Lung (tissue), 12 donors: Measurements from ENCODE around the gene TRIP6. TPM values are rescaled to one million over a fixed set of nuclear protein-coding genes. Genes with fewer than 3 reads are reported as not detected.
"Not testable (repeated sequence)": the region's sequence is repeated elsewhere in the genome, so short reads cannot be mapped to it uniquely, and the experiment has no call there.

Experiments used
- ATAC-seq: fragments of 200-7000 bp; cut with Tn5 transposase; one replicate; pipeline ENCODE4 v1.9.1; 2020; ENCODE audit warnings: moderate number of reproducible peaks; ENCODE audit not compliant: insufficient read depth, low FRiP score
- DNase-seq, 3 donors: peaks; one replicate each; pipeline ENCODE4 v3.0.0-alpha.2; 2013 to 2017
- H3K27ac ChIP-seq, 2 donors: one replicate each; pipeline ENCODE4 v1.5.1; 2013; ENCODE audit warnings: mild to moderate bottlenecking in 2 of 2, moderate library complexity in 2 of 2, control low read depth in 1 of 2, inconsistent platforms in 1 of 2, low read depth in 1 of 2, low read length in 1 of 2
- H3K27me3 ChIP-seq, 3 donors: one replicate each; pipeline ENCODE4 v1.5.1; 2013; ENCODE audit warnings: low read length in 2 of 3; ENCODE audit not compliant: control insufficient read depth in 3 of 3, insufficient read depth in 3 of 3
- H3K36me3 ChIP-seq, 4 donors: one replicate each; pipeline ENCODE4 v1.5.1; 2013; ENCODE audit warnings: low read length in 4 of 4, mild to moderate bottlenecking in 1 of 4, moderate library complexity in 1 of 4; ENCODE audit not compliant: control insufficient read depth in 4 of 4, insufficient read depth in 4 of 4
- H3K4me1 ChIP-seq, 5 donors: one replicate each; pipeline ENCODE4 v1.5.1; 2013; ENCODE audit warnings: low read length in 5 of 5, mild to moderate bottlenecking in 2 of 5, moderate library complexity in 1 of 5; ENCODE audit not compliant: control insufficient read depth in 5 of 5, insufficient read depth in 5 of 5
- H3K4me3 ChIP-seq: one replicate; pipeline ENCODE4 v1.5.1; 2013; ENCODE audit warnings: mild to moderate bottlenecking, control low read depth, moderate library complexity
- H3K9ac ChIP-seq, 2 donors: one replicate each; pipeline ENCODE4 v1.5.1; 2013; ENCODE audit warnings: low read length in 2 of 2, control low read depth in 1 of 2; ENCODE audit not compliant: insufficient read depth in 1 of 2
- H3K9me3 ChIP-seq, 4 donors: one replicate each; pipeline ENCODE4 v1.5.1; 2013; ENCODE audit warnings: low read length in 3 of 4, mild to moderate bottlenecking in 1 of 4, moderate library complexity in 1 of 4; ENCODE audit not compliant: control insufficient read depth in 4 of 4, insufficient read depth in 3 of 4
- CTCF ChIP-seq: IDR thresholded peaks from 2 replicates; pipeline ENCODE4 v1.5.1; 2012; ENCODE audit warnings: mild to moderate bottlenecking; ENCODE audit errors: control extremely low read depth, extremely low read depth
- WGBS, 2 donors: extraction: QIAGEN DNeasy Blood & Tissue Kit; methylation state at CpG; one replicate each; pipeline ENCODE4 v1.1.7; 2013; 5-methylcytosine and 5-hydroxymethylcytosine counted together
- polyA plus RNA-seq, 2 donors: library from polyadenylated mRNA; stranded (reverse); fragments of 200-250 nt; gene quantifications; one replicate each; pipeline ENCODE4 v1.2.1, GENCODE V29; 2013
- total RNA-seq, 2 donors: library from RNA; depleted of rRNA in 1 of 2; stranded (reverse); fragments of >200 nt in 1 of 2; gene quantifications; one replicate each; pipeline ENCODE4 v1.2.1, GENCODE V29; 2014 to 2021
- donor health status: control.
- donor health status: control.
- donor health status: Bipolar disorder and iron deficiency.
- donor health status: healthy.
- donor health status: DM: yes; HTN: yes; CAD: no.

TRIP6 gene
- total and polyA plus RNA-seq, 4 donors = 41.4 to 81.8 (median 52.3) TPM

GRCh38 chr7:100911484-100911883, 44.3 kb downstream of the TRIP6 start:
- ATAC-seq (no peak), DNase-seq (no peak)
- no peaks in the 10 kb centered on the region for H3K27me3 ChIP-seq
- H3K27ac ChIP-seq = no peak overlapping the region
- no peaks in the 10 kb centered on the region for H3K36me3 ChIP-seq
- H3K4me3 ChIP-seq = no peak overlapping the region
- WGBS, 2 donors = 89 to 90% methylated on average over 3 of the region's 3 CpGs
- peaks cover 0 to 3% (median 0%) of the 10 kb centered on the region in 5 donors for H3K4me1 ChIP-seq
- no peak overlapping the region for H3K9ac ChIP-seq
- H3K9me3 ChIP-seq = peaks cover 0 to 3% (median 0%) of the 10 kb centered on the region in 4 donors
- no peak for TF ChIP-seq CTCF

DNA sequence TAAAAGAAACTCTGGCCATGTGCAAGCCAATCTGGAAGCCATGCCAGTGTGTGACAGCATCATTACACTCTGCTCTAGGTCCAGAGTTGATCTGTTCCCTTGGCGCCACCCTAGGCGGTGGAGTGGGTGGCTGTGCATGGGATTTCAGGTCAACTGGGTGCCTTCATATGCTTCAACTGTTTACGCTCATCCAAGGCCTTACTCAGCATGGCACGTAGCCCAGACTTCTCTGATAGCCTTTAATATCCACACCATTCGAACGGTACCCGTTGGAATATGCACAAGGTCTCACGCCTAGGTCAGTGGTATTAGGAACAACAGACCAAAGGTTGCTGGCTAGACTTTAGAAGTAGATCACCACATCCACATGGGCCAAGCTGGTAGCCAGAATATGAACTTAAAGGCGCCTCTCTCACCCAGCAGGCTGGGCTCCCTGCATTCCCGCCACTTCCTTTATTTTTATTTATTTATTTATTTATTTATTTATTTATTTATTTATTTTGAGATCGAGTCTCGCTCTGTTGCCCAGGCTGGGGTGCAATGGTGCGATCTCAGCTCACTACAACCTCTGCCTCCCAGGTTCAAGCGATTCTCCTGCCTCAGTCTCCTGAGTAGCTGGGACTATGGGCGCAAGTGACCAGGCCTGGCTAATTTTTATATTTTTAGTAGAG, 47.2 kb downstream of the TRIP6 start:
- 82 to 91% methylated on average over 15 of the region's 15 CpGs for WGBS, 2 donors
- no peak for DNase-seq
- H3K27ac ChIP-seq = no peak overlapping the region
- no peaks in the 10 kb centered on the region for H3K27me3 ChIP-seq
- H3K9me3 ChIP-seq = no peaks in the 10 kb centered on the region
- no peaks in the 10 kb centered on the region for H3K36me3 ChIP-seq
- ATAC-seq = no peak
- H3K4me3 ChIP-seq = no peak overlapping the region
- H3K4me1 ChIP-seq = peaks cover 0 to 5% (median 0%) of the 10 kb centered on the region in 5 donors
- TF ChIP-seq CTCF = no peak
- no peak overlapping the region for H3K9ac ChIP-seq

- TF ChIP-seq CTCF = no peak
Observed at GRCh38 chr7:100914879-100915447, 47.8 kb downstream of the TRIP6 start.

GRCh38 chr7:100919335-100919734, 52.1 kb downstream of the TRIP6 start:
- not testable (repeated sequence) for DNase-seq, H3K27me3 ChIP-seq, H3K4me3 ChIP-seq, H3K27ac ChIP-seq, H3K9ac ChIP-seq, H3K9me3 ChIP-seq, H3K36me3 ChIP-seq, ATAC-seq, H3K4me1 ChIP-seq
- WGBS, 2 donors = 83 to 87% methylated on average over 5 of the region's 5 CpGs

More at GRCh38 chr7:100914879-100915447, 47.8 kb downstream of the TRIP6 start:
- H3K36me3 ChIP-seq = no peaks in the 10 kb centered on the region
- peaks cover 0 to 5% (median 0%) of the 10 kb centered on the region in 5 donors for H3K4me1 ChIP-seq
- no peaks in the 10 kb centered on the region for H3K27me3 ChIP-seq
- no peaks in the 10 kb centered on the region for H3K9me3 ChIP-seq
- H3K9ac ChIP-seq = no peak overlapping the region
- DNase-seq (no peak), ATAC-seq (peak; percentile 47)
- 67 to 80% methylated on average over 8 of the region's 8 CpGs for WGBS, 2 donors
- no peak overlapping the region for H3K4me3 ChIP-seq
- H3K27ac ChIP-seq = no peak overlapping the region

DNA sequence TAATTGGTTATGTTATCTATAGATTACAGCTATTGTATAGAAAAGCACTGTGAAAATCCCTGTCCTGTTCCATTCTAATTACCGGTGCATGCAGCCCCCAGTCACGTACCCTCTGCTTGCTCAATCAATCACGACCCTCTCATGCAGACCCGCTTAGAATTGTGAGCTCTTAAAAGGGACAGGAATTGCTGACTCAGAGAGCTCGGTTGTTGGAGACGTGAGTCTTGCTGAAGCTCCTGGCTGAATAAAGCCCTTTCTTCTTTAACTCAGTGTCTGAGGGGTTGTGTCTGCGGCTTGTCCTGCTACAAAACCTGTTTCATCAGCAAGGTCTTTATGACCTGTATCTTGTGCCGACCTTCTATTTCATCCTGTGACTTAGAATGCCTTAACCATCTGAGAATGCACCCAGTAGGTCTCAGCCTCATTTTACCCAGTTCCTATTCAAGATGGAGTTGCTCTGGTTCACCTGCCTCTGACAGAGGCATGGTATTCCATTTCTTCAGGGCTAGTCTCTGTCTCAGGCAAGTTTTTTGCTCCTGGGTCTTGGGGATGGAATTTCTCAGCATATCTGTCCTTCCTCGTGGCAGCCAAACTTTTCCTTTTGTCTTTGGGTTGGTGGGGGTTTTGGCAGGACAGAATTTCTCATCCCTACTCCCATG, 52.7 kb downstream of the TRIP6 start:
- not testable (repeated sequence) for H3K27ac ChIP-seq, H3K27me3 ChIP-seq, ATAC-seq, H3K4me3 ChIP-seq, H3K9me3 ChIP-seq, H3K9ac ChIP-seq, H3K4me1 ChIP-seq, DNase-seq, H3K36me3 ChIP-seq
- 71 to 78% methylated on average over 9 of the region's 9 CpGs for WGBS, 2 donors
